Psoas muscle (tissue), 8 donors: Measurements from ENCODE around the gene SLC8A2. TPM values are rescaled to one million over a fixed set of nuclear protein-coding genes. Genes with fewer than 3 reads are reported as not detected.

ENCODE experiments used
- ATAC-seq, 4 donors: fragments of 200-7000 bp; cut with Tn5 transposase; one replicate each; pipeline ENCODE4 v1.9.1; 2020; ENCODE audit warnings: moderate library complexity in 3 of 4, mild to moderate bottlenecking in 2 of 4
- DNase-seq, 2 donors: peaks; one replicate each; pipeline ENCODE4 v3.0.0-alpha.2; 2020
- H3K27ac ChIP-seq: fragments of 200-600 bp; one replicate; pipeline ENCODE4 v1.8.0; 2022
- H3K27me3 ChIP-seq, 3 donors: fragments of 200-600 bp in 1 of 3; one replicate each; pipeline versions ENCODE4 v1.6.1 to v1.8.0; 2013 to 2022; ENCODE audit warnings: low read length in 2 of 3, mild to moderate bottlenecking in 2 of 3, moderate library complexity in 1 of 3; ENCODE audit not compliant: insufficient read depth in 3 of 3
- H3K36me3 ChIP-seq, 2 donors: fragments of 200-600 bp in 1 of 2; one replicate each; pipeline versions ENCODE4 v1.6.1 to v1.8.0; 2013 to 2022; ENCODE audit warnings: low read depth in 1 of 2, mild to moderate bottlenecking in 1 of 2, moderate library complexity in 1 of 2; ENCODE audit not compliant: insufficient read depth in 1 of 2
- H3K4me1 ChIP-seq: fragments of 200-600 bp; one replicate; pipeline ENCODE4 v1.8.0; 2022
- H3K4me3 ChIP-seq: fragments of 200-600 bp; one replicate; pipeline ENCODE4 v1.8.0; 2022; ENCODE audit warnings: mild to moderate bottlenecking
- H3K9me3 ChIP-seq: fragments of 200-600 bp; one replicate; pipeline ENCODE4 v1.8.0; 2022
- CTCF ChIP-seq: fragments of 200-600 bp; IDR thresholded peaks from one replicate; pipeline ENCODE4 v1.8.0; 2022; ENCODE audit warnings: antibody characterized with exemption
- WGBS, 3 donors: extraction: QIAGEN DNeasy Blood & Tissue Kit; methylation state at CpG; one replicate each; pipeline versions ENCODE4 v1.1.6 to v1.1.7; 2013; 5-methylcytosine and 5-hydroxymethylcytosine counted together
- intact Hi-C, 2 donors: fragments of 100-400 bp; cut with DNase I; formaldehyde crosslinking; loops; one replicate each; pipeline versions ENCODE4 v1.11.0 to v1.14.2; 2022
- polyA plus RNA-seq, 3 donors: library from polyadenylated mRNA; stranded (reverse); fragments of 200-250 nt; gene quantifications; one replicate each; pipeline ENCODE4 v1.2.3, GENCODE V29; 2013
- total RNA-seq, 4 donors: library from RNA; stranded (reverse); fragmentation: NEBNext Ultra II Directional in 2 of 4; extraction: Animal tissue kit (Norgen Biotek cat#: 25700) in 2 of 4; gene quantifications; one replicate each; pipeline versions ENCODE4 v1.2.1 to v1.2.4, GENCODE V29; 2021 to 2023
- donor health status: healthy with polysubstance abuse.
- donor health status: DM: no; HTN: no; CAD: no; lungs with moderate emphysema.
- donor health status: Bipolar disorder and iron deficiency.
- donor health status: healthy.
- donor health status: DM: yes; HTN: yes; CAD: no.
- donor health status: DM: no; HTN: no; CAD: no.
- donor health status: DM: no; HTN: no; CAD: no.
- donor health status: DM: yes; HTN: yes; CAD: no.

The SLC8A2 gene
- total and polyA plus RNA-seq, 7 donors, result 0.12 to 0.54 (median 0.19) TPM; not detected in 1

- Histone ChIP-seq H3K4me3 (no peak overlapping the region), H3K36me3 (no peaks in the 10 kb centered on the region), H3K27me3 (peaks cover 0 to 75% (median 18%) of the 10 kb centered on the region in 3 donors), H3K4me1 (peaks cover 7% of the 10 kb centered on the region), H3K27ac (no peak overlapping the region), H3K9me3 (no peaks in the 10 kb centered on the region)
- 17 to 26% (median 20%) methylated on average over 1 of the region's 1 CpG for WGBS, 3 donors
- DNase-seq, result no peak
- no peak for TF ChIP-seq CTCF
- no peak for ATAC-seq
- intact Hi-C loops, result no loop called here
These were observed 38.6 kb downstream of the SLC8A2 start for GRCh38 chr19:47433121-47433520.

GRCh38 chr19:47432499-47432898 lies 39.2 kb downstream of the SLC8A2 start:
- DNase-seq (no peak), ATAC-seq (no peak)
- no peak for TF ChIP-seq CTCF
- intact Hi-C loops, result no loop called here
- Histone ChIP-seq H3K27me3 (peaks cover 0 to 72% (median 18%) of the 10 kb centered on the region in 3 donors), H3K4me3 (no peak overlapping the region), H3K4me1 (peaks cover 7% of the 10 kb centered on the region), H3K27ac (no peak overlapping the region), H3K9me3 (no peaks in the 10 kb centered on the region), H3K36me3 (no peaks in the 10 kb centered on the region)

- DNase-seq, result no peak
- Histone ChIP-seq H3K27ac (no peak overlapping the region), H3K36me3 (no peaks in the 10 kb centered on the region), H3K9me3 (no peaks in the 10 kb centered on the region), H3K4me3 (no peak overlapping the region), H3K27me3 (peaks cover 0 to 68% (median 18%) of the 10 kb centered on the region in 3 donors), H3K4me1 (peaks cover 7% of the 10 kb centered on the region)
- intact Hi-C loops, result no loop called here
- TF ChIP-seq CTCF, result no peak
- 68 to 82% (median 74%) methylated on average over 17 to 18 of the region's 18 CpGs for WGBS, 3 donors
- ATAC-seq, result no peak
These were observed 39.6 kb downstream of the SLC8A2 start for GRCh38 chr19:47432091-47432490.

GRCh38 chr19:47430041-47430802 lies 41.5 kb downstream of the SLC8A2 start:
- DNase-seq, result no peak
- no peak for TF ChIP-seq CTCF
- 4 to 6% (median 5%) methylated on average over 62 to 69 of the region's 69 CpGs for WGBS, 3 donors

More at GRCh38 chr19:47430041-47430802, 41.5 kb downstream of the SLC8A2 start:
- peak; percentile 39 to 50 (median 46) for ATAC-seq
- no peaks in the 10 kb centered on the region for H3K36me3 ChIP-seq
- intact Hi-C loops, result no loop called here
- peak overlapping the region; percentile 3 for H3K4me3 ChIP-seq
- peaks cover 7% of the 10 kb centered on the region for H3K4me1 ChIP-seq
- peaks cover 0 to 76% (median 18%) of the 10 kb centered on the region in 3 donors for H3K27me3 ChIP-seq
- H3K9me3 ChIP-seq, result no peaks in the 10 kb centered on the region
- no peak overlapping the region for H3K27ac ChIP-seq
